Stimulated activated CD8-positive, alpha-beta memory T cell treated with anti-CD3 and anti-CD28 coated beads, Interleukin-12 subunit alpha, Interleukin-12 subunit beta, amount 100 ng/mL, for 24 hours (primary cell): ENCODE results near the gene MEX3A.

Experiments used
- DNase-seq: peaks from one replicate; pipeline ENCODE4 v3.0.0-alpha.2; 2020; ENCODE audit errors: extremely low read depth

The MEX3A gene

GRCh38 chr1:156102633-156103511 lies 20.6 kb upstream of the MEX3A start:
- DNase-seq, result no peak

DNA sequence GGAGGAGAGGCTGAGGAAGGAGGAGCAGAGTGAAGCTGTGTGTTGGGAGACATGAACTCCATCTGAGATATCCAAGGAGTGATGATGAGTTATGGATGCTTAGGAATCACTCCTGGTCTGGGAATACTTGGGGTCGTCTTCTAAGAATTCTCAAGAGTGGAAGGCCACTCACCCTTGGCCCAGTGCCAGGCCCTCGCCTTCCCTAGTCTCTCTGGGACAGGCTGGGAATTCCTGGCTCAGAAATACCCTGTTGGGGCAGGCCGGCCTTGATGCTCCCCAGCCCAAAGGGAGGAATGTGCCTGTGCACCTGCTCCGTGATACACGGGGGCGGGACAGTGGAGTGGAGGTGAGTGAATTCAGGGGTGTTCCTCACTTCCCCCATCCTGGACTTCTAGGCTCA lies 19.6 kb upstream of the MEX3A start:
- no peak for DNase-seq

DNA sequence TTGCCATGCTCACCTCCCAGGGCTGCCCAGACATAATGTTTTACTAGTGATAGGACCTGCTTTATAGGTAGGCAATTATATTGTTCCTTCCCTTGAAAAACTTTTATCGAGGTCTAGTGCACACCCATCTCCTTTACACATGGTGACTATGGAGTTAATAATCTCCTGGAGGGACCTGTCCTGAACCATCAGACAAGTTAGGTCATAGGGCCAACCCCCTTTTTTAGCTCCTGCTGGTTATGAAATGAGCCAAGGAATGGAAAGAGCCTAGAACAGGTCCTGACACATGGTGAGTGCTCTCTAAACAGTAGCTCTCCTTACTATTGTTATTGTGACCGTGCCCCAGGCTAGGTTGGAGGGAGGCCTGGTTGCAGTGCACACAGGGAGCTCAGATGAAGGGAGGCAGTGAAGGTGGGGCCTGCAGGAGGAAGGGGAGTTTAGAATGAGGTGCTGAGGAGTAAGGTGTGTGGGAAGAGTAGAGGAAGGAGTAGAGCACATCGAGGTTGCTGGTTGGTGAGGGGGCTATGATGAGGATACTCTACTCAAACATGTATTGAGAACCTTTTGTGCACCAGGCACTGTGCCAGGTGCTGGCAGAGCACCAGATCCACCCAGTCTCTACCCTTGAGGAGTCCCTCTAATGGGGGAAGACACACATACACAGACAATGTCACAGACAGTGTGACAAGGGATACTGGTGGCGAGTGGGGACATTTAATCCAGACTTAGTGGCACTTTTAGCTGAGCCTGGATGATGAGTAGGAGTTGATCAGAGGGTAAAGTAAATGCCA lies 18.1 kb upstream of the MEX3A start:
- DNase-seq, result no peak

DNA sequence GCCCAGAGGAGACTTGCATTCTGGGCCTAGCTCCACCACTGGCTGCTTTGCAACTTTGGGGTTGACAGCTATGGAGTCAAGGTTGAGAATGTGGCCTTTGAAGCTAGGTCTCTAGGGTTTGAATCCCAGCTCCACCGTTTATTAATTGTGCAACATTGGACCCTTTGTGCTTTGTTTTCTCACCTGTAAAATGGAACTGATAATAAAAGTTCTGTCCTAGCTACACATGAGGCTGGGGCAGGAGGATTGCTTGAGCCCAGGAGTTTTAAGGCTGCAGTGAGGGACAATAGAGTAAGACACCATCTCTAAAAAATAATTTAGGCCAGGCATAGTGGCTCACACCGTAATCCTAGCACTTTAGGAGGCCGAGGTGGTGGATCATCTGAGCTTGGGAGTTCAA lies 17.0 kb upstream of the MEX3A start:
- no peak for DNase-seq

DNA sequence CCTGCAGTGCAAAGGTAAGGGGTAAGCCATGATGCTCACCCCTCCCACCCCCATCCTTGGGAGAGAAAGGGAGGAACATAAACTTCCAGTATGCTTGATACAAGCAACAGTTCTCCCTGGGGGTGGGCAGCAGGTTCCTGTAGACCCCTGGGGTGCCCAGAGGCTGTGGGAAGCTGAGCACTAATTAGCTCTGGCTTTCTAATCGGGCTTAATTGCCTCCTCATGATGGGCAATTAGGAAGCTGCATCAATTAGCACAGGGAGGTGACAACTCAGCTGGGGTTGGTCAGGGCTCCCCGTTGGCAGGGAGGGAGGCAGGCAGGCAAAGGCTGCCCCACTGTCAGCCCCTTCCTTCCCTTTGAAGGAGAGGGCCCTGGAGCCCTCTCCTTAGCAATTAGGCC lies 16.5 kb upstream of the MEX3A start:
- DNase-seq, result no peak

DNA sequence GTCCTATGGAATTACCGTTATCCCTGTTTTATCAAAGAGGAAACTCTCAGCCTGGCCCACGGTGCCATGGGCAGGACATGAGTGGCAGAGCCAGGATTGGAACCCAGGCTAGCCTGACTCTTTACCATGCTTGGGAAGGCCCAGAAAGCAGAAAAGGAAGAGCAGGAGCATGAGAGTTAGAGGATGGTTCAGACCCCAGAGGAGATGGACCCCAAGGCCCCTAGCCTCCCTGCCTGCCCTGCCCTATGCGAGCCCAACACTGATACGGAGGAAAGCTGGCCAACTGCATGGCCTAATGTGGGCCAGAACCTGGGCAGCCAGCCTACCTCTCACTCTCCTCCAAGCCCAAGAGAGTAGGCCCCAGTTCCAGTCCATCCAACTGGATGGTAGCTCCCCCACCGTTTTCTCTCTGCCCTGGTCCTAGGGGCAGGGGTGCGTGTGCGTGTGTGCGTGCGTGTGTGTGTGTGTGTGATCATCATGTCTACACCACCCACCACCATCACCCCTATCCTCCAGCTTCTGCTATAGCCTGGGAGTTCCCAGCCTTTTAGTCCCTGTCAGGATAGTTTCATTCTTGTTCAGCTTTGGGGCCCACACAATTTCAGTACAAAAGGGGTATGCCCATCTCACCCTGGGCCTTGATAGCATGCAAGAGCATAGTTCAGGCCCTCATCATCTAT lies 15.4 kb upstream of the MEX3A start:
- DNase-seq, result no peak

DNA sequence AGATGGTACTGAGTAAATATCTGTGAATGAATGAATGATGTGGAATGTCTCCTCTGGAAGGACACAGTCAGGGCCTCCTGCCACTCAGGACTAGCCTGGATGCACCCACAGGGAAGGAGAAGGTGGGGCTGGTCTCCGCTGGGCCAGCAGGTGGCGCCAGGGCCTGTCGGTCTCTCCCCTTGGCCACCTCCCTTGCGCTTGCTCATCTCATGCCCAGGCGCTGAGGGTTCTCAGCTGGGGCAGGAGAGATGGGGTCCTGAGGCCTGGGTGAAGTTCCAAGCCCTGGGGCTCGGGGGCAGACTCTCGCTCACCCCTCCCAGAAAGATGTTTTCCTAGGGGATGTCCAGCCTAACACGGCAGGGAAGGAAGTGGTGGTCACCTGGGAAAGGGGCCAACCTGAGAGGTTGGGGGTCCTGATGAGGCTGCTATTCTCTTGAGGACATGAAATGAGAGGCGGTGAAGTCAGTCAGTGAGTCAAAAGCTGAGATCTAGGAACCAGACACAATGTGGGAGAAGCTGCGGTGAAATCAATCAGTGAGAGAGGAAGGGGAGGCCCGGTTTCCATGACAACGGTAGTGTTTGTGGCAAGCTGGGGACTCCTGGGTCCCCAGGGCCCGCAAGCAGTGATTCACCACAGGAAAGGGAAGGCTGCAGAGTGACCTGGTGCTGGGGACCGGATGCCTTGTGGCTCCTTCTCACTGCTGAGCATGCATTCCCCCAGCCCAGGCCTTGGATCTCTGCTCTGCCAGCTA lies 14.6 kb upstream of the MEX3A start:
- DNase-seq, result peak; percentile 77

GRCh38 chr1:156095906-156096508 lies 13.7 kb upstream of the MEX3A start:
- no peak for DNase-seq

DNA sequence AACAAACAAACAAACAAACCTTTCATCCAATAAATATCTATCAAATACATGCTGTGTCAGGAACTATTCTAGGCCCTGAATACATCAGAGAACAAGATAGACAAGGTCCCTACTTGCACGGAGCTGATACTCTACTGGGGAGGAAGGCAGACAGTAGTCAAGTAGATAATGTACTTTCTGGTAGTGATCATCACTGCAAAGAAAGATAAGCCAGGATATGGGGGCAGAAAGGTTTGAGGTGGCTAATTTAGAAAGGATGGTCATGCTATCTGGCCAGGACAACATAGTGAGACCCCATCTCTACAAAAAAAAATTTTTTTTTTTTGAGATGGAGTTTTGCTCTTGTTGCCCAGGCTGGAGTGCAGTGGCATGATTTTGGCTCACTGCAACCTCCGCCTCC lies 9.3 kb upstream of the MEX3A start:
- DNase-seq, result no peak

DNA sequence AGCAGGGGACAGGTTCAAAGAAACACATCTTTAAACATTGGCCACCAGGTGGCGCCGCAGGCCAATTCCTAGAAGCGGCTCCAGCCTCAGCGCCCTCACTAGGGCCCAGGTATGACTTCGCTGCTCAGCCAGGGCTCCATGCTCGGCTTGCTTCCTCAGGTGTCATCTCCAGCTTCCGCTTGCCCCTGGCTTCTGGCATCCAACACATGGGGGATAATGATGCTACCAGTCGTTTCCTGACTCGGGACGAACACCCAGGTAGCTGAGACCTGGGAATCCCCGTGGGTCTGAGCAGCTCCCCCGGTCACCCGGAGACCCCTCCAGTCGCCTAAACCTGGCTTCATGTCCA lies 8.5 kb upstream of the MEX3A start:
- DNase-seq, result peak; percentile 65

GRCh38 chr1:156090138-156090839 lies 8.0 kb upstream of the MEX3A start:
- DNase-seq, result no peak

GRCh38 chr1:156089704-156090103 lies 7.4 kb upstream of the MEX3A start:
- no peak for DNase-seq

DNA sequence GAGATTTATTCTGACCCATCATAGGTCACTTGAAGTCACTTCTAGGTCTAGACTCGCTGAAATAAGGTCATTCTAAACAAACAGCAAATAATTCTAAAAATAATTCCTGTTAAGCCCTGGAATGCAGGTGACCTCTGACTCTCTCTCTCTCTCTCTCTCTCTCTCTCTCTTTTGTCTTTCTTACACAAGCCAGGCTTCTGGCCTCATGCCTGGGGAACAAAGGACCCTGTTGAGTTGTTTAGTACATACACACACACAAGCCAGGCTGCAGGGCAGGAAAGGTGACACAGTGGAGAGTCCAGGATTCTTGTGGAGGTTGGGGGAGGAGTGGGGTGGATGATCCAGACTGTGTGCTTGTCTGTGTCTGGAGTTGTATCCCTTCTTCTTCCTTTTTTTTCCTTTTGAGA lies 4.0 kb upstream of the MEX3A start:
- no peak for DNase-seq

DNA sequence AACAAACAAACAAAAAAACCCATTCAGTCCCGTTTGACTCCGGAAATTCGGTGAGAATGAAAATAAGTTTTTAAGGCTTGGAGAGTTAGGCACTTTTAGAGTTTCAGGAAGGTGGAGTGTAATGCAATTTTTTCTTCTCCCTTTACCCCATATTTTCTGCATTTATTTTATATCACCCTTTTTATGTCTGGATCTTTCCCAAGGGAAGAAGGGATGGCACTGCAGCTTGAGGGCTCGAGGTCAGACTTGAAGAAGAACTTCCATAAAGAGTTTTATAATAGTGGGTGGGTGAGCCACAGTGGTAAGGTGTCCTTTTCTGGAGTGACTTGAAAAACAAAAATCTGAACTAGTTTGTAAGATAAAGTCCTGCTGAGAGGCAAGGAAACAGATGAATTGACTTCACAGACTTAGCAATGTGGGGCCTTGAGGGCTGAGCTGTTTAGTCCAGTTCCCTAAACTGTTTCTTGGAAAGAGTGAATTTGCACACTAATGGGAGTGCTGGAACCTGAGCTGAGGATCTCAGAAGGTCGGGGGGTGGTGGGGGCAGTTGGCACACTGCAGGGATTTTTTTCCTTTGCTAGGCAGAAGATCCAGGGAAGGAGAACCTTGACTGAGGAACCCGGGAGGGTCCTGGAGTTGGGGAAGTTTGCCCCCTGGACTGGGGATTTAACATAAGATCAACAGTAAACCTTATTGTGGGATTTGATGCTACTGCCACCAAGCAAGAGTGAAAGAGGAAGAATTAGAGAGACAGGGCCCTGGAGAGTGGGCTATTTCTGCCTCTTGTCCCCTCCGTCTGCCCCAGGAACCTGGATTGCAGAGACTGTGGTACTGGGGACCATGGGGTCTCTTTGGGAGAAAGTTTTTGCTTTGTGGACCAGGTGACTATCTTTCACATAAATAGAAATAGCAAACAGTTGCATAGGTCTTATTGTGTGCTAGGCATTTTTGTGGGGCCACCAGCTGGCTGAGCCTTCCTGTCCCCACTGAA lies 1.8 kb upstream of the MEX3A start:
- DNase-seq, result no peak

GRCh38 chr1:156081917-156082308 lies 352 bp downstream of the MEX3A start:
- DNase-seq, result no peak

DNA sequence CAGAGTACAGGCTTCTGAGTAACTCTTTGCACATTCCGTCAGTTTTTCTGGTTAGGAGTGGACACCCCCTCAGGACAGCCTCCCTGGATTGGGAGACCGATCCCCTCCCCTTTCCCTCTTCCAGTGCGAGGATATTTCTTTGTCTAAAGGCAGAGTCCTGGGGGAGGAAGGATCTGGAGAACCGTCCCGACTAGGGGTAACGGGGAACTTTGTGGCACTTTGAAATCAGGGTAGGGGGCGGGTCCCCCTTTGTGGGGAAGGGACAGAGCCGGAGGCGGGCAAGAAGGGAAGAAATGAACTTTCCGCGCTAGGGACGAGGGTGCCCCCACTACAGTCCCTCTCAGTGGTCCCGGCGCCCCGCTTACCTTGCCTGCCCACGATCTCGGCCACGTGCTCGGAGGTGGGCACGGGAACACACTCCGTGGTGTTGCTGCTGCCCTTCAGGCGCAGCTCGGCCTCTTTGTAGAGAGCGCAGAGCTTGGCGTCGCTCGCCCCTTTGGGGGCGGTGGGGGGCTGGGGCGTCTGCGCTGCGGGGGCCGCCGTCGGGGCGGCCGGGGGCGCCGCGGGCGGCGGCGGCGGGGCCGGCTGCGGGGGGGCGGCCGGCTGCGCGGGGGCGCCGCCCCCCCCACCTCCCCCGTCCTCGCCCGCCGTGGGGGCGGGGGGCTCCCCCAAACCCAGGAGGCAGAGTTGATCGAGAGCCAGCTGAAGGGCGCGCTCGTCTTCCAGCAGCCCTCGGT lies 917 bp downstream of the MEX3A start:
- no peak for DNase-seq

- DNase-seq, result no peak
These were observed 1.4 kb downstream of the MEX3A start for GRCh38 chr1:156080863-156081179.

DNA sequence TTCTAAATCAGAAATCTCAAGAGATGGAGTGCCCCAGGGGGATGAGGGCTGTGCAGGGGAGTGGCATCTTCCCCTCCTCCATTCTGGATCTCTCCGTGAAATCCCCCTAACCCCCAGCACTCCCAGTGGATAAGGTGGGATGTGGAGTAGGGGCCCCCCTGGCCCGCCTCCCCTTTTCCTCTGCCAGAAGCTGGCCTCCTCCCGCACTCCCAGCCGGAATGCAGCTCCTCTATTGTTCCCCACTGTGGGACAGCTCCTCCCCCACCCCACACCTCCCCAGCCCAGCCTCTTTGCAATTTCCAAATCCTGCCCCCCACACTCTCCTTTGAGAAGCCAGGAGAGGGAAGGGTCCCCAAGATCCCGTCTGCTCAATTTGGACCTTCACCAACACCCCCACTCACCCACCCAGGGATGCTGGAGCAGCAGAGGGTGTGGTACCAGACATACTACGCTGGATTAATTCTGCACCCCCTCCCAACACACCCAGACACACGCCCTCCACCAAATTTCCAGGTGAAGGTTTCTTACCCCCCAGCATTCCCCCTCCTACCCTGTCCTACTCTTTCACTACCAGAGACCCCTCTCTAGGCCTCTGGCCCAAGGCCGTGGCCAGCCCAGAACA lies 1.9 kb downstream of the MEX3A start:
- DNase-seq, result no peak

- no peak for DNase-seq
These were observed 2.5 kb downstream of the MEX3A start for GRCh38 chr1:156079762-156080161.
